ENCODE results near the gene SLC13A1.

Gene SLC13A1

DNA sequence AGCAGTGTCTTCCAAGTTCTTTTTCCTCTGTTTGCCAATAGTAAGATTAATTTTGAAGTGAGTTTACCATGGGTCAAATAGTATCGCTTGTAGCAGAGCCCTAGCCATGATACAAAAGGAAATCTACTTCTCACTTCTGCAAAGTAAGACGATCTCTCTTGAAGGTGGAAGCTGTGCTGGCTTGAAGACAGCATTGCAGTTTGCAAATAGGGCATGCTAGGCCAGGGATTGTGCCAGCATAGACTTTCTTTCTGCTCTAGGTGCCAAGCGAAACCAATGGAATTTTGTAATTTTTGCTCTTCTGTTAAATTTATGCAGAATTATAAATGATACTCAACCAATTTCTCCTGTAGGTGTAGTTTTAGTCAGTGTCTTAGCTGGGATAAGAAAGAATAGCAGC lies 74.5 kb downstream of the SLC13A1 start:
- TF ChIP-seq, protein P1, sequence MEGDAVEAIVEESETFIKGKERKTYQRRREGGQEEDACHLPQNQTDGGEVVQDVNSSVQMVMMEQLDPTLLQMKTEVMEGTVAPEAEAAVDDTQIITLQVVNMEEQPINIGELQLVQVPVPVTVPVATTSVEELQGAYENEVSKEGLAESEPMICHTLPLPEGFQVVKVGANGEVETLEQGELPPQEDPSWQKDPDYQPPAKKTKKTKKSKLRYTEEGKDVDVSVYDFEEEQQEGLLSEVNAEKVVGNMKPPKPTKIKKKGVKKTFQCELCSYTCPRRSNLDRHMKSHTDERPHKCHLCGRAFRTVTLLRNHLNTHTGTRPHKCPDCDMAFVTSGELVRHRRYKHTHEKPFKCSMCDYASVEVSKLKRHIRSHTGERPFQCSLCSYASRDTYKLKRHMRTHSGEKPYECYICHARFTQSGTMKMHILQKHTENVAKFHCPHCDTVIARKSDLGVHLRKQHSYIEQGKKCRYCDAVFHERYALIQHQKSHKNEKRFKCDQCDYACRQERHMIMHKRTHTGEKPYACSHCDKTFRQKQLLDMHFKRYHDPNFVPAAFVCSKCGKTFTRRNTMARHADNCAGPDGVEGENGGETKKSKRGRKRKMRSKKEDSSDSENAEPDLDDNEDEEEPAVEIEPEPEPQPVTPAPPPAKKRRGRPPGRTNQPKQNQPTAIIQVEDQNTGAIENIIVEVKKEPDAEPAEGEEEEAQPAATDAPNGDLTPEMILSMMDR (IDR thresholded peaks at IDR 0.05; ENCODE audit: unreplicated experiment in 3 of 3), result no peak
- H3K4me1 Mint-ChIP-seq, result no peaks in the 10 kb centered on the region
- H3K4me3 Mint-ChIP-seq, result no peak overlapping the region
- H3K9me3 Mint-ChIP-seq, result no peaks in the 10 kb centered on the region
- H3K27ac Mint-ChIP-seq, result no peak overlapping the region
- no peaks in the 10 kb centered on the region for H3K27me3 Mint-ChIP-seq (ENCODE audit: low read depth)
- H3K36me3 Mint-ChIP-seq (ENCODE audit: low read depth), result no peaks in the 10 kb centered on the region

DNA sequence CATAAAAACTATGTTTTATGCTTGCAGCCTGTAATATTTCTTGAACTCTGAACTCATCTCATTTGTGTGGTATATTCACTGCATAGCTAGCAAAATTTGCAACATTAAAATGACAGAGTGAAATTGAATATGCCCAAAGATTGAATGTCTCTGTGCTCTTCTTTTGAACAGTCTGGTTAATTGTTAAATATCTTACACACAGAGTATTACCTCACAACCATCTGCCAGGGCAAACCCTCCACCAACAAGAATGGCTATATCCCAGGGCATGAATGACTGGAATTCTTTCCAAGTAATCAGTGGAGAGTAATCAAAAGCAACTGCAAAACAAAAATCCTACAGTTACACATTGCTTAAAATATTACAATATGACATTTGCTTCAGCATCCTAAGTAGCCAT lies 76.9 kb downstream of the SLC13A1 start:
- H3K36me3 Mint-ChIP-seq (ENCODE audit: low read depth), result no peaks in the 10 kb centered on the region
- H3K9me3 Mint-ChIP-seq, result no peaks in the 10 kb centered on the region
- TF ChIP-seq, protein P1 (IDR thresholded peaks at IDR 0.05; ENCODE audit: unreplicated experiment in 3 of 3), result no peak
- H3K4me3 Mint-ChIP-seq, result no peak overlapping the region
- no peaks in the 10 kb centered on the region for H3K4me1 Mint-ChIP-seq
- no peaks in the 10 kb centered on the region for H3K27me3 Mint-ChIP-seq (ENCODE audit: low read depth)
- no peak overlapping the region for H3K27ac Mint-ChIP-seq

DNA sequence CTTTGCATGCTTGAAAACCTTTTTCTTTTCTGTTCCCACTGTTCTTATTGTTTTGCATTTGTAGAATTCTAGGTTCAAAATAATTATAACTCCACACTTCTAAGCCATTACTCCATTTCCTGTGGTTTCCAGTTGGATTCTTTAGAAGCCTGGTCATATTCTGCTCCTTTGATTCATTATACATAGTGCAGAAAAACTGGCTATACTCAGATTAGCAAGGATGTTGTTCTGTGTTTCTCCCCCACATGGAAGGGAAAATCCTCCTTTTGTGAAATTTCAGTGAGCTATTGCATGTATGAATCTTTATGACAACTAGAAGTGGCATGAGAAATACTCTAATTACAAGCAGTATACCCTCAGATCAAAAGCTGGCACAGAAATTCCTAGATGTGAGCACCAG lies 79.5 kb downstream of the SLC13A1 start:
- Mint-ChIP-seq H3K4me3 (no peak overlapping the region), H3K27me3 (ENCODE audit: low read depth) (no peaks in the 10 kb centered on the region), H3K4me1 (no peaks in the 10 kb centered on the region), H3K36me3 (ENCODE audit: low read depth) (no peaks in the 10 kb centered on the region), H3K27ac (no peak overlapping the region), H3K9me3 (no peaks in the 10 kb centered on the region)
- TF ChIP-seq, protein P1 (IDR thresholded peaks at IDR 0.05; ENCODE audit: unreplicated experiment in 3 of 3), result no peak

DNA sequence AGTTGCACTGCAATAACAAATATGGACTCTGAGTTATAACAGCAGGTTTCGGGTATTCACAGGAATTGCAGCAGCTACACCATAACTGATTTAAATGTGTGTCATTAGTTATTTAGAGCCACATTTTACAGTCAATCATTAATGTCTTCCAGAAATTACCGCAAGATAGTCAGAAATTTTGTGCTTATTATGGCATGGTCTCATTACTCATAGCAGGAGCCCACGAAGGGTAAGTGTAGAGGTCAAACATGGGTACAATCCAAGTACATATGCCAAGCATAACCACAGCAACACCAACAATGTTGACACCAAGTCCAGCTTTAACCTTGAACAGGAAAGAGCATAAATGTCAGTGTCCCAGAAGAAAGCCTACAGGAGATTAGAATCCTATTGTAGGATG lies 84.4 kb downstream of the SLC13A1 start:
- Mint-ChIP-seq H3K27me3 (ENCODE audit: low read depth) (no peaks in the 10 kb centered on the region), H3K36me3 (ENCODE audit: low read depth) (no peaks in the 10 kb centered on the region), H3K4me1 (no peaks in the 10 kb centered on the region), H3K27ac (no peak overlapping the region), H3K9me3 (no peaks in the 10 kb centered on the region), H3K4me3 (no peak overlapping the region)
- TF ChIP-seq, protein P1 (IDR thresholded peaks at IDR 0.05; ENCODE audit: unreplicated experiment in 3 of 3), result no peak

DNA sequence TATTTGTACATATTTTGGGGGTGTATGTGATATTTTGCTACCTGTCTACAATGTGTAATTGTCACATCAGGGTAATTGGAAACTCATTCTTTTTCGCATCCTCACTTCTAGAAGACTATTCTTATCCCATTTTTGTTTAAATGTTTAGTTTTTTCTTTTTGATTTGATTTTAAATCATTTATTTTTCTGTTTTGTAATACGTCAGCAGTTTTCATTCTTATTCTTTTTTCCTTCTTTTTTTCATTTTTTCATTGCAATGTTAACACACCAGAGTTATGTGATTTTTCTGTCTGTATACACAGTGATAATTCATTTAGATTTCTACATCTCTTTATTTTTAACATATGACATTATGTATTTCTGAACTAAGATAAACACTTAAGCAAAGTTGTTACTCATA lies 85.5 kb downstream of the SLC13A1 start:
- TF ChIP-seq, protein P1 (IDR thresholded peaks at IDR 0.05; ENCODE audit: unreplicated experiment in 3 of 3), result no peak
- Mint-ChIP-seq H3K9me3 (peaks cover 3% of the 10 kb centered on the region), H3K4me3 (no peak overlapping the region)

DNA sequence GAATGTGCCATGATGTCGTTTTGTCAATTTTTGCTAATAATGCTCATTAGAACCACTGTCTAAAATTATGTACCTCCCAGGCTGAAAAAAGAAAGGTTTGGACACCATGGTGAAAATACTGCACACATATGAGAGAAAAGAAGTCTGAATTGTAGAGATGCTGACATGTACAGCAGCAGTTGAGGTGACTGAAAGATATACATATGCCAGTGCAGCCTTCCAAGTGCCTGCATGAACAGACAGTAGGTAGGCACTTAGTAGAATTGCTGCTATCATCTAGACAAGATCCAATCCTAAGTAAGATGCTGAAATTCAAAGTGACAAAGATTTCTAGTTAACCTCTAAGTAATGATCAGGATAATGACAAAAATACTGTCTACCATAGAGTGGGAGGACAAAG lies 86.9 kb downstream of the SLC13A1 start:
- TF ChIP-seq, protein P1 (IDR thresholded peaks at IDR 0.05; ENCODE audit: unreplicated experiment in 3 of 3), result no peak
- peaks cover 12% of the 10 kb centered on the region for H3K9me3 Mint-ChIP-seq
- H3K36me3 Mint-ChIP-seq (ENCODE audit: low read depth), result no peaks in the 10 kb centered on the region
- no peaks in the 10 kb centered on the region for H3K27me3 Mint-ChIP-seq (ENCODE audit: low read depth)
- no peak overlapping the region for H3K4me3 Mint-ChIP-seq
- H3K27ac Mint-ChIP-seq, result no peak overlapping the region
- no peaks in the 10 kb centered on the region for H3K4me1 Mint-ChIP-seq

More for the DNA sequence above, 85.5 kb downstream of the SLC13A1 start:
- H3K36me3 Mint-ChIP-seq (ENCODE audit: low read depth), result no peaks in the 10 kb centered on the region
- no peak overlapping the region for H3K27ac Mint-ChIP-seq
- H3K27me3 Mint-ChIP-seq (ENCODE audit: low read depth), result no peaks in the 10 kb centered on the region
- H3K4me1 Mint-ChIP-seq, result no peaks in the 10 kb centered on the region
